ENCODE data around the gene EBF3.

EBF3 gene, protein sequence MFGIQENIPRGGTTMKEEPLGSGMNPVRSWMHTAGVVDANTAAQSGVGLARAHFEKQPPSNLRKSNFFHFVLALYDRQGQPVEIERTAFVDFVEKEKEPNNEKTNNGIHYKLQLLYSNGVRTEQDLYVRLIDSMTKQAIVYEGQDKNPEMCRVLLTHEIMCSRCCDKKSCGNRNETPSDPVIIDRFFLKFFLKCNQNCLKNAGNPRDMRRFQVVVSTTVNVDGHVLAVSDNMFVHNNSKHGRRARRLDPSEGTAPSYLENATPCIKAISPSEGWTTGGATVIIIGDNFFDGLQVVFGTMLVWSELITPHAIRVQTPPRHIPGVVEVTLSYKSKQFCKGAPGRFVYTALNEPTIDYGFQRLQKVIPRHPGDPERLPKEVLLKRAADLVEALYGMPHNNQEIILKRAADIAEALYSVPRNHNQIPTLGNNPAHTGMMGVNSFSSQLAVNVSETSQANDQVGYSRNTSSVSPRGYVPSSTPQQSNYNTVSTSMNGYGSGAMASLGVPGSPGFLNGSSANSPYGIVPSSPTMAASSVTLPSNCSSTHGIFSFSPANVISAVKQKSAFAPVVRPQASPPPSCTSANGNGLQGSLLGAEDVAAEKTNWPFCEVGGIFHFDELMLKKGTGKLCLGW

GRCh38 chr10:129963641-129964501 is at the start of gene EBF3:
TSS of gene EBF3 (minus strand) at chr10:129964274. CDS start at chr10:129963768, 506 bp downstream.
- peak; percentile 88 for DNase-seq (ENCODE audit: low spot score)

- DNase-seq (ENCODE audit: low spot score), result no peak
These were observed 49.5 kb upstream of the EBF3 start for GRCh38 chr10:130013335-130014262.

DNA sequence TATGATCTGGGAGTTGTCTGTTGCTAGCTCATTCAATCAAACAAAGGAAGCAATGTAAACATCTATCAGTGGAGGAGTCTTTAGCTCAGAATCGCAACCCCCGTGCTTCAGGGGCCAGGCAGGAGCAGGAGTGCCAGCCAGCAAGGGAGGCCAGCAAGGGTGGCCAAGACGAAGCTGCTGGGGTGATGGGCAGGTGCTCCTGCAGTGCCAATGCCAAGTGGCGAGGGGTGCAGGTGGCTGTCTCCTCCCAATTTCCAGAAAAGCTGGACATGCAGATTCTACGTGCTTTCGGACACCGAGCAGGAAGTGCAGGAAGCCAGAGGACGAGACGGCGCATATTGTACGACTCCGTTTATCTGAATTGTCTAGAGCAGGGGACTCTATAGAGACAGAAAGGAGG is 48.1 kb upstream of the EBF3 start:
- DNase-seq (ENCODE audit: low spot score), result no peak

GRCh38 chr10:130010653-130011052 is 46.6 kb upstream of the EBF3 start:
- DNase-seq (ENCODE audit: low spot score), result peak; percentile 6

- no peak for DNase-seq (ENCODE audit: low spot score)
These were observed 45.2 kb upstream of the EBF3 start for GRCh38 chr10:130009228-130009627.

- no peak for DNase-seq (ENCODE audit: low spot score)
These were observed 39.9 kb upstream of the EBF3 start for GRCh38 chr10:130003787-130004613.

DNA sequence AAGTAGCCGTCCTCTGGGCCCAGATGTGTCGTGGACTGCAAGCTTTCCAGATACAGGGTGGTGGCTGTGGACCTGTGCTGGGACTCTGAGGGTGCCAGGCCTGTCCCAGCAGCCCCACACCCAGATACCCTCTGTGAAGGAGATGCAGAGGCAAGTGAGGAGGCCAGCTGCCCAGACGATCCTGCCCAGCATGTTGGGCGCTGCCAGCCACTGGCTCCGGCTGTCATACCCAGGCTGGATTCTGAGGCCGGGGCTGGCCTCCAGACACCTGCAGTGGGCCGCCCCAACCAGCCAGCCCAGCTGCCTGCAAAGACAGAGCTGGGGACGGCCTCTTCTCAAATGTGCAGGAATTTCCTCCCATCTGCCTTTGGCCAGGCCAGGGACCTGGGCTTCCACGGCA is 39.1 kb upstream of the EBF3 start:
- DNase-seq (ENCODE audit: low spot score), result no peak

DNA sequence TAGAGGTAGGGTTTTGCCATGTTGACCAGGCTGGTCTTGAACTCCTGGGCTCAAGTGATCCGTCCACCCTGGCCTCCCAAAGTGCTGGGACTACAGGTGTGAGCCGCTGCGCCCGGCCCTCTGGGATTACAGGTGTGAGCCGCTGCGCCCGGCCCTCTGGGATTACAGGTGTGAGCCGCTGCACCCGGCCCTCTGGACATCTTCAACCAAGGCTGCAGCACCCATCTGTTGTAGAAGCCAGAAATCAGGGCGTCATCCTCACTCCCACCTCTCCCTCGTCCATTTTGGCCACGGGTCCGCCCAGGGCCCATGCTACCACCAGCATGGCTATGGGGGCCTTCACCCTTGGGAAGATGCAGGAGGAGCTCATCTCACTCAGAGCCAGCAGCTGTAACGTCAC is 38.5 kb upstream of the EBF3 start:
- no peak for DNase-seq (ENCODE audit: low spot score)

DNA sequence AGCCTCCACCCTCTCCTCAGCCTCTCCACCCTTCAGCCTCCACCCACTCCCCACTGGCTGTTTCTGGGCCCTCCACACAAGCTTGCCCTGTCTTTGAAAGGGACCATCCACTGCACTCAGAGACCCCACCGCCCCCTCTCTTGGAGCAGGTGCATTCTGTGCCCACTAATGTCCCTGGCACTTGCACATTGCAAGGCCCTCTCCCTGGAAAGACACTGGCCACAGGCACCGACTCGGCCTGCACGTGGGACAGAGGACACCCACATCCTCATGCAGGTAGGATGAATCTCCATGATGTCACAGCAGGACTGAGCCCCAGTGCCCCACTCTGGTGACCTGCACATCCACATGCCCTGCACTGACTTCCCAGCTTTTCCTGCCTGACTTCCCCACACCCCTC is 36.8 kb upstream of the EBF3 start:
- DNase-seq (ENCODE audit: low spot score), result no peak

GRCh38 chr10:129999140-129999539 is 35.1 kb upstream of the EBF3 start:
- DNase-seq (ENCODE audit: low spot score), result no peak

DNA sequence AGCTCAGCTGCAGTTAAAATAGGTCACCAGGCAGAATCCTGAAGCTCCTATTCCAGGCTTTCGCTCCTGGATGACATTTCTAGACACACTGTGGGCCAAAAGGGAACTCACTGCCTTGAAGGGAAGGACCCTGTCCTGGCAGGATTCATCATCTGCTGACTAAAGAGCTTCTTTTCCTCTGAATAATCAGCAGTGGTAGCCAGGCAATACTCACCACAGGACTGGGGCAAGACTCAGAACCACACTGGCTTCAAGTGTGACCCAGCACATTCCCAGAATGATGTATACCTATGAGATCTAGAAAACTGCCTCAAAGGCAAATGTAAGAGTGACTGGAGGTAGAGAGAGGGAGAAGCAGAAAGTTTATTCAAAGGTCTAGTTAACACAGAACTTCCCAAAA is 29.5 kb upstream of the EBF3 start:
- DNase-seq (ENCODE audit: low spot score), result no peak

GRCh38 chr10:129992356-129992755 is 28.3 kb upstream of the EBF3 start:
- no peak for DNase-seq (ENCODE audit: low spot score)

DNA sequence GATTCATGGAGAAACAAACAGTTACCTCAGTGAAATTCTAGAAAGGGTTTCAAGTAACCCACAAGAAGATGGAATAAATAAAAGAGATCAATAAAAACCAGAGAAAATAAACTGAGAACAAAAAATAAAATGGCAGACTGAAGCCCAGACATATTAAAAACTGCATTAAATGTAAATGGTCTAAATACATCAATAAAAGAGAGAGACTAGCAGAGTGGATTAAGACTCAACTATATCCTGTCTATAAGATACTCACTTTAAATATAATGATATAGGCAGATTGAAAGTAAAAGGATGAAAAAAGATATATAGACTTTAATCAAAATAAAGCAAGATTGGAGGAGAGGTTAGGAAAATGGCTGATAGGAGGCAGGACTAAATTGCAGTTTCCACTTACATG is 18.8 kb upstream of the EBF3 start:
- DNase-seq (ENCODE audit: low spot score), result no peak

GRCh38 chr10:129978980-129979379 is 14.9 kb upstream of the EBF3 start:
- DNase-seq (ENCODE audit: low spot score), result no peak

GRCh38 chr10:129978322-129978721 is 14.2 kb upstream of the EBF3 start:
- DNase-seq (ENCODE audit: low spot score), result no peak

DNA sequence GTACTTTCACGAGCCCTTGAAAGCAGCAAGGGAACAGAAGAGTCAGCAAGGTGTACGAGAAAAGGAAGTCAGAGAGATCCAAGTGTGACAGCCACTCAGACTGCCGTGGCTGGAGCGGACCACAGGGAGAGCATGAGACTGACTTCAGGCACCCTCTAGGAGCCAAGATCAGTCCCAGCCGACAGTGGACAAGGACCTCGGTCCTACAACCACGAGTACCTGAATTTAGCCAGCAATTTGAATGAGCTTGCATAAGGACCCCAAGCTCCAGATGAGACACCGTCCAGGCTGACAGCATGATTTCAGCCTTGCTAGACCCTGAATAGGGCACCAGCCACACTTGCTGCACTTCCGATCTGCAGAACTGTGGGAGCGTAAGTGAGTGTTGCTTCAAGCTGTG is 13.7 kb upstream of the EBF3 start:
- no peak for DNase-seq (ENCODE audit: low spot score)

GRCh38 chr10:129973674-129974059 is 9.6 kb upstream of the EBF3 start:
- no peak for DNase-seq (ENCODE audit: low spot score)

DNA sequence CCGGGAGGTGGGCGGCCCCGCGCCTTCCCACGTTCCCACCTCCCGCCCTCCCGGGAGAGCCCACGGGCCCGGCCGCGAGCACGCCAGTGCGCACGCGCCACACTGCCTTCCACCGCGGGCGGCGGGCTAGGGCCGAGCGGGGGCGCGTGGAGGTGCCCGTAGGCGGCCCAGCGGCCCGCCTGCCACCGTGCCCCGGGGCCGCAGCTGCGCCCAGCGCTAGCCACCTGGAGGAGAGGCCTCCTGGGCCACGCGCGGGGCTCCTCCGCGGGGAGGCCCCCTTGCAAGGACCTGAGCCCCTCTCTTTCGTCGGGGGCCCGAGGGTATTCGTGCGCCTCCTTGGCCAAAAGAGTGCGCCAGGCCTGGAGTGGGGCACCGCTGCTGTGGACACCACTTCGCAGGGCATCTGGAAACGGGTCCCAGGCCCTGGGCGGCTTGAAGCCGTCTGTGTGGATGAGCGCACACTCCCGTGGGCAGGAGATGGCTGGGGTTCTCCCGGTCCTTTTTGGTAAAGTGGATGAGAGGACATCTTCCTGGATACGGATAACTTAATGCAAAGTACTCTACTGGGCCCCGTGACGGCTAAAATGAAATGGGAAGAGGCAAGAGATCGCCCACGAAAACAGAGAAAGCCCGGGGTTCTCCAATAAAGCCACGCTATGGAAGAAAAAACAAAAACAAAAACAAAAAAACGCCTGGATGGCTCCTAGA is 9.0 kb upstream of the EBF3 start:
- no peak for DNase-seq (ENCODE audit: low spot score)

DNA sequence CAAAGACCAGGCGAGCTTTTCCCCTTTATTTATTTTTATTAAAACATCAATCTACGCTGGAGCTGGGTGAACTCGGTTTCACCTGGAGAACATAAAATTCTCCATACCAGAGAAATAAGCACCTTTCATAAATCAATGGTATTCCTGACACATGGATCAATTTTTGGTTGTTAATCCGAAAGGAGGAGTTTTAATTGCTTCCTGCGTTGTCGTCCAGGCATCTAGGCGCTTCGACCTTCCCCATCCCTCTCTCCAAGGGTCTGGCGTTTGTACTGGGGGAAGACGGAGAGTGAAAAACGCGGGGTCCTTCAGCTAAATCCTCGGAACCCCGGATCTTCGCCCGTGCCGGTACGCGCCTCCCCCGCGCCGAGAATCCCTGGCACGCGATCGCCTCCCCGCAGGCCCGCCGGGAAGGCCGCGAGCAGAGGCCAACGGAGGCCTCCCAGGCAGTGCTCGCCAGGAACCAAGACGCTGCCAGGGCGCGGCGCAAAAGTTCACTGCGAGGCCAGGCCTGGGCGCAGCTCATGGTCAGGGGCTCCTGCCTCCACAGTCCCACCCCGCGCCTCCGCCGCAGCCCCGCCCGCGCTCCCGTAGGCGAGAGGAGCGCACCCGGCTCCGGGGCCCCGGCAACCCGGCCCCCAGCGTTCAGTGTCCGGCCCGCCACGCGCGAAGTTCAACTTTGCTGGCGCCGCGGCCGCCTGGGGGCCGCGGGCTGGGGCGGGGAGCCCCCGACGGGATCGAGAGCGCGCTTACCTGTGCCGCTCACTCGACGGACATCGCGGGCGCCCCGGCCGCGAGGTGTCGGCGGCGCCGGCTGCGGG is 8.3 kb upstream of the EBF3 start:
- DNase-seq (ENCODE audit: low spot score), result no peak
